Fibroblast of lung (primary cell): ENCODE results near the gene ST6GALNAC6.

Source experiments
- CTCF ChIP-seq, 2 donors: IDR thresholded peaks in 1 of 2; conservative IDR thresholded peaks in 1 of 2; 1 replicate in 1 of 2; 2 replicates in 1 of 2; pipeline ENCODE4 v1.5.1; 2011 to 2012; ENCODE audit warnings: low read length in 2 of 2, control low read depth in 1 of 2, inconsistent platforms in 1 of 2, low read depth in 1 of 2, mild to moderate bottlenecking in 1 of 2
- EZH2 ChIP-seq: IDR thresholded peaks from 2 replicates; pipeline ENCODE4 v1.5.1; 2012; ENCODE audit warnings: low read length, control low read depth, mild to moderate bottlenecking; ENCODE audit errors: missing control alignments

GRCh38 chr9:127938298-127938690 is 38.9 kb upstream of the ST6GALNAC6 start:
- no peak for TF ChIP-seq EZH2
- TF ChIP-seq CTCF (conservative IDR thresholded peaks at IDR 0.05 in 1 of 2, IDR thresholded peaks at IDR 0.05 in 1 of 2; ENCODE audit: low read depth in 1 of 2, low read length in 2 of 2), result no peak
